ENCODE measurements around the gene SREK1IP1.

DNA sequence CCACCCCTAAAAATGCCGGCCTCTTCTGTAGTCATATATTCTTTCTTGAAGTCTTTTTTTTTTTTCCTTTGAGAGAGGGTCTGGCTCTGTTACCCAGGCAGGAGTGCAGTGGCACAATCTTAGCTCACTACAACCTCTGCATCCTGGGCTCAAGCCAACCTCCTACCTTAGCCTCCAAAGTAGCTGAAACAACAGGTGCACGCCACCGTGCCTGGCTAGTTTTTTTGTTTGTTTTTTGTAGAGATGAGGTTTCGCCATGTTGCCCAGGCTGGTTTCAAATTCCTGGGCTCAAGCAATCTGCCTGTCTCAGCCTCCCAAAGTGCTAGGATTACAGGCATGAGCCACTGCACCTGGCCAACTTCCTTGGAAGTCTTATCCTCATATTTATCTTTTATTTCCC is 19.1 kb downstream of the SREK1IP1 start:
- TF ChIP-seq, protein P1, sequence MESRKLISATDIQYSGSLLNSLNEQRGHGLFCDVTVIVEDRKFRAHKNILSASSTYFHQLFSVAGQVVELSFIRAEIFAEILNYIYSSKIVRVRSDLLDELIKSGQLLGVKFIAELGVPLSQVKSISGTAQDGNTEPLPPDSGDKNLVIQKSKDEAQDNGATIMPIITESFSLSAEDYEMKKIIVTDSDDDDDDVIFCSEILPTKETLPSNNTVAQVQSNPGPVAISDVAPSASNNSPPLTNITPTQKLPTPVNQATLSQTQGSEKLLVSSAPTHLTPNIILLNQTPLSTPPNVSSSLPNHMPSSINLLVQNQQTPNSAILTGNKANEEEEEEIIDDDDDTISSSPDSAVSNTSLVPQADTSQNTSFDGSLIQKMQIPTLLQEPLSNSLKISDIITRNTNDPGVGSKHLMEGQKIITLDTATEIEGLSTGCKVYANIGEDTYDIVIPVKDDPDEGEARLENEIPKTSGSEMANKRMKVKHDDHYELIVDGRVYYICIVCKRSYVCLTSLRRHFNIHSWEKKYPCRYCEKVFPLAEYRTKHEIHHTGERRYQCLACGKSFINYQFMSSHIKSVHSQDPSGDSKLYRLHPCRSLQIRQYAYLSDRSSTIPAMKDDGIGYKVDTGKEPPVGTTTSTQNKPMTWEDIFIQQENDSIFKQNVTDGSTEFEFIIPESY (CRISPR knock-in tag; IDR thresholded peaks at IDR 0.05): no peak
- TF ChIP-seq FOXJ3 (CRISPR knock-in tag; IDR thresholded peaks at IDR 0.05): no peak
- TF ChIP-seq, protein P2, sequence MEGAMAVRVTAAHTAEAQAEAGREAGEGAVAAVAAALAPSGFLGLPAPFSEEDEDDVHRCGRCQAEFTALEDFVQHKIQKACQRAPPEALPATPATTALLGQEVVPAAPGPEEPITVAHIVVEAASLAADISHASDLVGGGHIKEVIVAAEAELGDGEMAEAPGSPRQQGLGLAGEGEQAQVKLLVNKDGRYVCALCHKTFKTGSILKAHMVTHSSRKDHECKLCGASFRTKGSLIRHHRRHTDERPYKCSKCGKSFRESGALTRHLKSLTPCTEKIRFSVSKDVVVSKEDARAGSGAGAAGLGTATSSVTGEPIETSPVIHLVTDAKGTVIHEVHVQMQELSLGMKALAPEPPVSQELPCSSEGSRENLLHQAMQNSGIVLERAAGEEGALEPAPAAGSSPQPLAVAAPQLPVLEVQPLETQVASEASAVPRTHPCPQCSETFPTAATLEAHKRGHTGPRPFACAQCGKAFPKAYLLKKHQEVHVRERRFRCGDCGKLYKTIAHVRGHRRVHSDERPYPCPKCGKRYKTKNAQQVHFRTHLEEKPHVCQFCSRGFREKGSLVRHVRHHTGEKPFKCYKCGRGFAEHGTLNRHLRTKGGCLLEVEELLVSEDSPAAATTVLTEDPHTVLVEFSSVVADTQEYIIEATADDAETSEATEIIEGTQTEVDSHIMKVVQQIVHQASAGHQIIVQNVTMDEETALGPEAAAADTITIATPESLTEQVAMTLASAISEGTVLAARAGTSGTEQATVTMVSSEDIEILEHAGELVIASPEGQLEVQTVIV (CRISPR knock-in tag; IDR thresholded peaks at IDR 0.05; ENCODE audit: borderline replicate concordance): no peak
- no peak for TF ChIP-seq CEBPB (tag; IDR thresholded peaks at IDR 0.05)
- no peak for TF ChIP-seq MEF2D (tag; conservative IDR thresholded peaks at IDR 0.05; ENCODE audit: low read depth)
- no peak for TF ChIP-seq MYC (IDR thresholded peaks at IDR 0.05; ENCODE audit: low read depth, low read length)
- no peak for TF ChIP-seq MYC (CRISPR knock-in tag; IDR thresholded peaks at IDR 0.05; ENCODE audit: borderline replicate concordance, low read depth)
- TF ChIP-seq, protein P3, sequence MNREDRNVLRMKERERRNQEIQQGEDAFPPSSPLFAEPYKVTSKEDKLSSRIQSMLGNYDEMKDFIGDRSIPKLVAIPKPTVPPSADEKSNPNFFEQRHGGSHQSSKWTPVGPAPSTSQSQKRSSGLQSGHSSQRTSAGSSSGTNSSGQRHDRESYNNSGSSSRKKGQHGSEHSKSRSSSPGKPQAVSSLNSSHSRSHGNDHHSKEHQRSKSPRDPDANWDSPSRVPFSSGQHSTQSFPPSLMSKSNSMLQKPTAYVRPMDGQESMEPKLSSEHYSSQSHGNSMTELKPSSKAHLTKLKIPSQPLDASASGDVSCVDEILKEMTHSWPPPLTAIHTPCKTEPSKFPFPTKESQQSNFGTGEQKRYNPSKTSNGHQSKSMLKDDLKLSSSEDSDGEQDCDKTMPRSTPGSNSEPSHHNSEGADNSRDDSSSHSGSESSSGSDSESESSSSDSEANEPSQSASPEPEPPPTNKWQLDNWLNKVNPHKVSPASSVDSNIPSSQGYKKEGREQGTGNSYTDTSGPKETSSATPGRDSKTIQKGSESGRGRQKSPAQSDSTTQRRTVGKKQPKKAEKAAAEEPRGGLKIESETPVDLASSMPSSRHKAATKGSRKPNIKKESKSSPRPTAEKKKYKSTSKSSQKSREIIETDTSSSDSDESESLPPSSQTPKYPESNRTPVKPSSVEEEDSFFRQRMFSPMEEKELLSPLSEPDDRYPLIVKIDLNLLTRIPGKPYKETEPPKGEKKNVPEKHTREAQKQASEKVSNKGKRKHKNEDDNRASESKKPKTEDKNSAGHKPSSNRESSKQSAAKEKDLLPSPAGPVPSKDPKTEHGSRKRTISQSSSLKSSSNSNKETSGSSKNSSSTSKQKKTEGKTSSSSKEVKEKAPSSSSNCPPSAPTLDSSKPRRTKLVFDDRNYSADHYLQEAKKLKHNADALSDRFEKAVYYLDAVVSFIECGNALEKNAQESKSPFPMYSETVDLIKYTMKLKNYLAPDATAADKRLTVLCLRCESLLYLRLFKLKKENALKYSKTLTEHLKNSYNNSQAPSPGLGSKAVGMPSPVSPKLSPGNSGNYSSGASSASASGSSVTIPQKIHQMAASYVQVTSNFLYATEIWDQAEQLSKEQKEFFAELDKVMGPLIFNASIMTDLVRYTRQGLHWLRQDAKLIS (CRISPR knock-in tag; IDR thresholded peaks at IDR 0.05): no peak
- no peak for TF ChIP-seq TARDBP (IDR thresholded peaks at IDR 0.05)
- no peak for TF ChIP-seq HNRNPL (IDR thresholded peaks at IDR 0.05; ENCODE audit: low read depth, low read length)
